GM12878 (cell line): ENCODE measurements around the gene PEX26. TPM values are rescaled to one million over a fixed set of nuclear protein-coding genes. Genes with fewer than 3 reads are reported as not detected.

Experiments used
- ATAC-seq: fragments of 200-7000 bp; cut with Tn5 transposase; 3 replicates; pipeline ENCODE4 v1.9.1; 2020; ENCODE audit warnings: mild to moderate bottlenecking, moderate library complexity
- BruUV-seq: library from RNA; stranded (reverse); fragments of 400-500 nt; replicated peaks from 2 replicates; lab custom pipeline; 2021; lab: Mats Ljungman, UMichigan
- CTCF ChIA-PET: fragments of 300-600 bp; sonication (Branson Sonifier 250); formaldehyde crosslinking; extraction: SDS; loops from one replicate; lab custom pipeline; 2021; ENCODE audit warnings: inconsistent platforms; lab: Yijun Ruan, JAX
- POLR2A ChIA-PET: fragments of 350-600 bp; formaldehyde crosslinking; extraction: SDS; loops from one replicate; lab custom pipeline; 2021; ENCODE audit warnings: inconsistent platforms; lab: Charles Lee
- RAD21 ChIA-PET: fragments of 300-600 bp; sonication (Branson Sonifier 250); formaldehyde crosslinking; loops from one replicate; lab custom pipeline; 2023; ENCODE audit warnings: antibody characterized with exemption; ENCODE audit not compliant: unreplicated experiment; lab: Charles Lee
- SMC1A ChIA-PET: fragments of 300-600 bp; sonication (Branson Sonifier 250); formaldehyde crosslinking; loops from one replicate; lab custom pipeline; 2023; ENCODE audit not compliant: unreplicated experiment, uncharacterized antibody; lab: Charles Lee
- DNase-seq: peaks from one replicate; pipeline ENCODE4 v3.0.0-alpha.2; 2011; ENCODE audit warnings: low read depth, low spot score
- FAIRE-seq: peaks from 3 replicates; lab custom pipeline; 2011; peaks lifted over from hg19 to GRCh38; lab: Jason Lieb, UNC
- H2AFZ ChIP-seq: 2 replicates; pipeline ENCODE4 v1.6.0; 2011; ENCODE audit warnings: low read depth, low read length, control low read depth; ENCODE audit not compliant: control insufficient read depth
- H3K27ac ChIP-seq: 2 replicates; pipeline ENCODE4 v1.5.1; 2011; ENCODE audit warnings: control low read depth; ENCODE audit not compliant: control insufficient read depth, insufficient read depth
- H3K27me3 ChIP-seq, 2 experiments: replicated peaks in 1 of 2; 2 replicates each; pipeline versions ENCODE4 v1.6.0 to v1.6.1; 2011; ENCODE audit warnings: low read length in 1 of 2; ENCODE audit not compliant: control insufficient read depth in 2 of 2, insufficient read depth in 2 of 2
- H3K36me3 ChIP-seq, 2 experiments: 2 replicates each; pipeline ENCODE4 v1.5.1; 2011; ENCODE audit warnings: low read length in 1 of 2; ENCODE audit not compliant: control insufficient read depth in 2 of 2, insufficient read depth in 2 of 2
- H3K4me1 ChIP-seq: 2 replicates; pipeline ENCODE4 v1.6.1; 2011; ENCODE audit warnings: mild to moderate bottlenecking, low read length, moderate library complexity, mixed read lengths; ENCODE audit not compliant: control insufficient read depth, insufficient read depth
- H3K4me2 ChIP-seq: 2 replicates; pipeline ENCODE4 v1.6.0; 2011; ENCODE audit warnings: control low read depth; ENCODE audit not compliant: control insufficient read depth, insufficient read depth
- H3K4me3 ChIP-seq: fragments of 200-600 bp; sonication (generic); 2 replicates; pipeline ENCODE4 v1.5.1; 2016
- H3K79me2 ChIP-seq: 2 replicates; pipeline ENCODE4 v1.6.0; 2011; ENCODE audit warnings: low read length; ENCODE audit not compliant: control insufficient read depth, insufficient read depth
- H3K9ac ChIP-seq: 2 replicates; pipeline ENCODE4 v1.8.0; 2011; ENCODE audit warnings: low read length, control low read depth, mixed read lengths; ENCODE audit not compliant: control insufficient read depth, insufficient read depth
- H3K9me3 ChIP-seq: replicated peaks from 3 replicates; pipeline ENCODE4 v1.5.1; 2011; ENCODE audit warnings: mild to moderate bottlenecking, low read length; ENCODE audit not compliant: control insufficient read depth, insufficient read depth
- H4K20me1 ChIP-seq: 2 replicates; pipeline ENCODE4 v1.6.0; 2011; ENCODE audit not compliant: control insufficient read depth, insufficient read depth
- ATF3 ChIP-seq: IDR thresholded peaks from 2 replicates; pipeline ENCODE4 v1.6.1; 2011; ENCODE audit warnings: low read depth, mild to moderate bottlenecking, low read length, moderate library complexity, borderline replicate concordance; ENCODE audit errors: extremely low read depth
- BACH1 ChIP-seq: fragments of 450-650 bp; IDR thresholded peaks from 2 replicates; pipeline ENCODE4 v1.6.1; 2017; ENCODE audit warnings: mild to moderate bottlenecking, borderline replicate concordance
- BMI1 ChIP-seq: fragments of 450-650 bp; IDR thresholded peaks from 2 replicates; pipeline ENCODE4 v1.6.1; 2016; ENCODE audit warnings: mild to moderate bottlenecking, moderate library complexity, borderline replicate concordance
- CBX3 ChIP-seq: fragments of 200-600 bp; sonication (generic); IDR thresholded peaks from 2 replicates; pipeline ENCODE4 v1.6.1; 2016; ENCODE audit warnings: low read depth, borderline replicate concordance
- CHD1 ChIP-seq: IDR thresholded peaks from 2 replicates; pipeline ENCODE4 v1.6.1; 2012; ENCODE audit warnings: low read depth, low read length, improper control_type of control experiment
- HDAC6 ChIP-seq: fragments of 200-600 bp; sonication (generic); IDR thresholded peaks from one replicate; pipeline ENCODE4 v1.8.0; 2017; ENCODE audit warnings: antibody characterized with exemption; ENCODE audit not compliant: unreplicated experiment
- MEF2A ChIP-seq: IDR thresholded peaks from 2 replicates; pipeline ENCODE4 v1.6.1; 2011; ENCODE audit warnings: low read depth, mild to moderate bottlenecking, low read length, moderate library complexity; ENCODE audit not compliant: insufficient read depth
- MEF2B ChIP-seq: fragments of 450-650 bp; IDR thresholded peaks from 2 replicates; pipeline ENCODE4 v1.6.1; 2018; ENCODE audit warnings: mild to moderate bottlenecking, moderate library complexity; ENCODE audit not compliant: partially characterized antibody, poor library complexity, severe bottlenecking
- MXI1 ChIP-seq: fragments of 150-350 bp; IDR thresholded peaks from 2 replicates; pipeline ENCODE4 v1.6.1; 2011; ENCODE audit warnings: low read depth, mild to moderate bottlenecking, inconsistent platforms, low read length, improper control_type of control experiment
- NFXL1 ChIP-seq: fragments of 450-650 bp; IDR thresholded peaks from 2 replicates; pipeline ENCODE4 v1.6.1; 2017; ENCODE audit warnings: antibody characterized with exemption, mild to moderate bottlenecking, borderline replicate concordance
- NR2C1 ChIP-seq: fragments of 450-650 bp; IDR thresholded peaks from 2 replicates; pipeline ENCODE4 v1.6.1; 2017; ENCODE audit warnings: antibody characterized with exemption, mild to moderate bottlenecking, moderate library complexity
- NRF1 ChIP-seq: conservative IDR thresholded peaks from 2 replicates; pipeline ENCODE4 v1.6.1; 2011; ENCODE audit warnings: mild to moderate bottlenecking, low read depth, low read length, improper control_type of control experiment
- ZBED1 ChIP-seq: IDR thresholded peaks from 2 replicates; pipeline ENCODE4 v1.6.1; 2016; ENCODE audit warnings: borderline replicate concordance
- WGBS: methylation state at CpG from one replicate; pipeline ENCODE4 v1.1.6; 2016; ENCODE audit warnings: low lambda C conversion rate; ENCODE audit not compliant: insufficient replicate concordance, insufficient coverage; ENCODE audit errors: missing lambda C conversion rate; 5-methylcytosine and 5-hydroxymethylcytosine counted together
- in situ Hi-C: fragments of 300-500 bp; cut with MboI; formaldehyde crosslinking; loops from 9 replicates; pipeline ENCODE4 v1.14.3; 2018; ENCODE audit warnings: mixed read lengths
- intact Hi-C: fragments of 100-400 bp; cut with micrococcal nuclease; formaldehyde crosslinking; loops from one replicate; pipeline ENCODE4 v1.14.2; 2022; ENCODE audit not compliant: unreplicated experiment
- polyA plus RNA-seq, 11 experiments: library from polyadenylated mRNA; depleted of rRNA in 4 of 11; unstranded in 6 of 11; stranded (reverse) in 5 of 11; fragments of >200 nt; fragmentation: Nextera tagmentation in 4 of 11; fragmentation: Illumina TruSeq in 1 of 11; extraction: Ambion mirVana in 4 of 11; extraction: Trizol in 1 of 11; gene quantifications; 1 replicate in 1 of 11; 2 replicates in 10 of 11; pipeline versions ENCODE4 v1.2.1 to v1.2.3, GENCODE V29; 2011 to 2016; ENCODE audit warnings: inconsistent platforms in 2 of 11, missing spikeins in 2 of 11, low read depth in 1 of 11
- total RNA-seq, 4 experiments: library from RNA; depleted of rRNA in 3 of 4; stranded (reverse); fragments of >200 nt in 3 of 4; fragmentation: Illumina TruSeq in 1 of 4; extraction: Trizol in 1 of 4; gene quantifications; 2 replicates each; pipeline versions ENCODE4 v1.2.1 to v1.2.3, GENCODE V29; 2013 to 2021
- TF ChIP-seq, protein P1 (sequence below): fragments of 450-650 bp; formaldehyde crosslinking; IDR thresholded peaks from 2 replicates; pipeline ENCODE4 v1.4.0; 2022; ENCODE audit warnings: mild to moderate bottlenecking, moderate library complexity
- TF ChIP-seq, protein P2 (sequence below): IDR thresholded peaks from 2 replicates; pipeline ENCODE4 v1.6.1; 2012; ENCODE audit warnings: low read depth, low read length, improper control_type of control experiment
- TF ChIP-seq, protein P3 (sequence below): fragments of 450-650 bp; IDR thresholded peaks from 2 replicates; pipeline ENCODE4 v1.6.1; 2016; ENCODE audit warnings: mild to moderate bottlenecking

PEX26 gene
- total and polyA plus RNA-seq, 10 of the 15 experiments (the other 5 are each of a cell fraction or from before 2014, with no cell fraction given): 0.79 to 50.8 (median 22.4) TPM

- TF ChIP-seq, protein P1, sequence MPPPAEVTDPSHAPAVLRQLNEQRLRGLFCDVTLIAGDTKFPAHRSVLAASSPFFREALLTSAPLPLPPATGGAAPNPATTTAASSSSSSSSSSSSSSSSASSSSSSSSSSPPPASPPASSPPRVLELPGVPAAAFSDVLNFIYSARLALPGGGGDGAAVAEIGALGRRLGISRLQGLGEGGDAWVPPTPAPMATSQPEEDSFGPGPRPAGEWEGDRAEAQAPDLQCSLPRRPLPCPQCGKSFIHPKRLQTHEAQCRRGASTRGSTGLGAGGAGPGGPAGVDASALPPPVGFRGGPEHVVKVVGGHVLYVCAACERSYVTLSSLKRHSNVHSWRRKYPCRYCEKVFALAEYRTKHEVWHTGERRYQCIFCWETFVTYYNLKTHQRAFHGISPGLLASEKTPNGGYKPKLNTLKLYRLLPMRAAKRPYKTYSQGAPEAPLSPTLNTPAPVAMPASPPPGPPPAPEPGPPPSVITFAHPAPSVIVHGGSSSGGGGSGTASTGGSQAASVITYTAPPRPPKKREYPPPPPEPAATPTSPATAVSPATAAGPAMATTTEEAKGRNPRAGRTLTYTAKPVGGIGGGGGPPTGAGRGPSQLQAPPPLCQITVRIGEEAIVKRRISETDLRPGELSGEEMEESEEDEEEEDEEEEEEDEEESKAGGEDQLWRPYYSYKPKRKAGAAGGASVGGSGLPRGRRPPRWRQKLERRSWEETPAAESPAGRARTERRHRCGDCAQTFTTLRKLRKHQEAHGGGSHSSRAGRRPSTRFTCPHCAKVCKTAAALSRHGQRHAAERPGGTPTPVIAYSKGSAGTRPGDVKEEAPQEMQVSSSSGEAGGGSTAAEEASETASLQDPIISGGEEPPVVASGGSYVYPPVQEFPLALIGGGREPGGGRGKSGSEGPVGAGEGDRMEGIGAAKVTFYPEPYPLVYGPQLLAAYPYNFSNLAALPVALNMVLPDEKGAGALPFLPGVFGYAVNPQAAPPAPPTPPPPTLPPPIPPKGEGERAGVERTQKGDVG: no peak
Measured at GRCh38 chr22:18081416-18081815, 3.6 kb downstream of the PEX26 start (continued).

DNA sequence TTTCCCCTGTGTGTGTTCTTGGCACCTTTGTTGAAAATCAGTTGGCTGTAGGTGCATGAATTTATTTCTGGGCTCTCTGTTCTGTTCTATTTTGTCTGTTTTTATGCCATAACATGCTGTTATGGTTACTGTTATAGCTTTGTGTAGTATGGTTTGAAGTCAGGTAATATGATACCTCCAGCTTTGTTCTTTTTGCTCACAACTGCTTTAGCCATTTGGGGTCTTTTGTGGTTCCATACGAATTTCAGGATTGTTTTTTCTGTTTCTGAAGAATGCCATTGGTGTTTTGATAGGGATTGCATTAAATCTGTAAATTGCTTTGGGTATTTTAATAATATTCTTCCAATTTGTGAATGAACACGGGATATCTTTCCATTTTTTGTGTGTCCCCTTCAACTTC is 4.7 kb downstream of the PEX26 start:
- H3K9ac ChIP-seq: no peak overlapping the region
- no peaks in the 10 kb centered on the region for H4K20me1 ChIP-seq
- in situ Hi-C loops (no loop called here), intact Hi-C loops (loop anchor here (10.0 kb wide), 1 partner anchor 62 kb away; no protein-coding TSS in a partner anchor)
- ChIA-PET RAD21 (interaction anchor here (0.6 kb wide), 1 partner anchor 890 kb away, joined by 3 read pairs; no protein-coding TSS in a partner anchor), POLR2A (no interaction called here), CTCF (no interaction called here), SMC1A (interaction anchor here (0.6 to 0.9 kb wide), 3 partner anchors 25 to 70 kb away, joined by 3 to 4 read pairs (median 3); no protein-coding TSS in a partner anchor)
- peak overlapping the region; percentile 45 for H3K4me3 ChIP-seq
- no peak for DNase-seq
- peaks cover 15 to 40% of the 10 kb centered on the region in 2 experiments for H3K36me3 ChIP-seq
- TF ChIP-seq BMI1: no peak
- TF ChIP-seq, protein P2, sequence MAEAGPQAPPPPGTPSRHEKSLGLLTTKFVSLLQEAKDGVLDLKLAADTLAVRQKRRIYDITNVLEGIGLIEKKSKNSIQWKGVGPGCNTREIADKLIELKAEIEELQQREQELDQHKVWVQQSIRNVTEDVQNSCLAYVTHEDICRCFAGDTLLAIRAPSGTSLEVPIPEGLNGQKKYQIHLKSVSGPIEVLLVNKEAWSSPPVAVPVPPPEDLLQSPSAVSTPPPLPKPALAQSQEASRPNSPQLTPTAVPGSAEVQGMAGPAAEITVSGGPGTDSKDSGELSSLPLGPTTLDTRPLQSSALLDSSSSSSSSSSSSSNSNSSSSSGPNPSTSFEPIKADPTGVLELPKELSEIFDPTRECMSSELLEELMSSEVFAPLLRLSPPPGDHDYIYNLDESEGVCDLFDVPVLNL: no peak
- TF ChIP-seq ZBED1: no peak
- no peak for TF ChIP-seq BACH1
- TF ChIP-seq HDAC6: no peak
- no peak for TF ChIP-seq MEF2B
- no peak for TF ChIP-seq NRF1
- TF ChIP-seq NFXL1: no peak
- no peak for TF ChIP-seq CBX3
- TF ChIP-seq, protein P3, sequence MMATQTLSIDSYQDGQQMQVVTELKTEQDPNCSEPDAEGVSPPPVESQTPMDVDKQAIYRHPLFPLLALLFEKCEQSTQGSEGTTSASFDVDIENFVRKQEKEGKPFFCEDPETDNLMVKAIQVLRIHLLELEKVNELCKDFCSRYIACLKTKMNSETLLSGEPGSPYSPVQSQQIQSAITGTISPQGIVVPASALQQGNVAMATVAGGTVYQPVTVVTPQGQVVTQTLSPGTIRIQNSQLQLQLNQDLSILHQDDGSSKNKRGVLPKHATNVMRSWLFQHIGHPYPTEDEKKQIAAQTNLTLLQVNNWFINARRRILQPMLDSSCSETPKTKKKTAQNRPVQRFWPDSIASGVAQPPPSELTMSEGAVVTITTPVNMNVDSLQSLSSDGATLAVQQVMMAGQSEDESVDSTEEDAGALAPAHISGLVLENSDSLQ: no peak
- TF ChIP-seq MEF2A: no peak
- no peak for TF ChIP-seq CHD1
- TF ChIP-seq NR2C1: no peak
- TF ChIP-seq MXI1: no peak
- TF ChIP-seq ATF3: no peak
- WGBS: 68% methylated on average over 2 of the region's 2 CpGs
- ATAC-seq: no peak
- no peak overlapping the region for H2AFZ ChIP-seq
- H3K79me2 ChIP-seq: peaks cover 66% of the 10 kb centered on the region
- H3K27ac ChIP-seq: no peak overlapping the region
- no peaks in the 10 kb centered on the region; the same call in 1 of the 2 replicates for H3K4me1 ChIP-seq
- no peaks in the 10 kb centered on the region for H3K27me3 ChIP-seq
- no peaks in the 10 kb centered on the region; the same call in 2 of the 3 replicates for H3K9me3 ChIP-seq
- no TSS peak for BruUV-seq
- no peak for FAIRE-seq
- no peak overlapping the region for H3K4me2 ChIP-seq
